GM23338 (cell line): ENCODE measurements around the gene CDC14B. TPM values are rescaled to one million over a fixed set of nuclear protein-coding genes. Genes with fewer than 3 reads are reported as not detected.
A peak's percentile ranks its signal among the peaks of the same experiment; 100 is the strongest.

Experiments
- ATAC-seq: fragments of 200-7000 bp; cut with Tn5 transposase; 3 replicates; pipeline ENCODE4 v1.9.1; 2020
- DNase-seq: peaks from one replicate; pipeline ENCODE4 v3.0.0-alpha.2; 2015; ENCODE audit warnings: low spot score
- H2AFZ ChIP-seq: fragments of 200-600 bp; sonication (generic); 2 replicates; pipeline ENCODE4 v1.8.0; 2016; ENCODE audit warnings: antibody characterized with exemption, mild to moderate bottlenecking, moderate library complexity
- H3F3A ChIP-seq: fragments of 200-600 bp; sonication (generic); replicated peaks from 2 replicates; pipeline ENCODE4 v1.8.0; 2017; ENCODE audit warnings: antibody characterized with exemption, mixed run types, low read depth
- H3K27ac ChIP-seq: fragments of 200-600 bp; sonication (generic); 2 replicates; pipeline ENCODE4 v1.6.1; 2016; ENCODE audit warnings: low read depth
- H3K27me3 ChIP-seq: fragments of 200-600 bp; sonication (generic); 2 replicates; pipeline ENCODE4 v1.8.0; 2016; ENCODE audit warnings: mild to moderate bottlenecking, mixed run types, moderate library complexity; ENCODE audit not compliant: insufficient read depth
- H3K36me3 ChIP-seq: fragments of 200-600 bp; sonication (generic); 2 replicates; pipeline ENCODE4 v1.8.0; 2016; ENCODE audit warnings: mild to moderate bottlenecking; ENCODE audit not compliant: insufficient read depth
- H3K4me1 ChIP-seq: fragments of 200-600 bp; sonication (generic); 2 replicates; pipeline ENCODE4 v1.8.0; 2016; ENCODE audit warnings: mild to moderate bottlenecking, moderate library complexity; ENCODE audit not compliant: insufficient read depth
- H3K4me2 ChIP-seq: fragments of 200-600 bp; sonication (generic); 2 replicates; pipeline ENCODE4 v1.7.1; 2017; ENCODE audit warnings: mixed run types
- H3K4me3 ChIP-seq: fragments of 200-600 bp; sonication (generic); 2 replicates; pipeline ENCODE4 v1.6.1; 2016; ENCODE audit warnings: mixed run types
- H3K79me2 ChIP-seq: fragments of 200-600 bp; sonication (generic); replicated peaks from 2 replicates; pipeline ENCODE4 v1.8.0; 2017; ENCODE audit warnings: mild to moderate bottlenecking; ENCODE audit not compliant: insufficient read depth
- H3K9me2 ChIP-seq: fragments of 200-600 bp; sonication (generic); 2 replicates; pipeline ENCODE4 v1.8.0; 2017; ENCODE audit not compliant: insufficient read depth
- H4K20me1 ChIP-seq: fragments of 200-600 bp; sonication (generic); replicated peaks from 2 replicates; pipeline ENCODE4 v1.8.0; 2017; ENCODE audit warnings: mild to moderate bottlenecking; ENCODE audit not compliant: insufficient read depth
- H3K27ac Mint-ChIP-seq: 2 replicates; pipeline ENCODE4 v1.8.0; 2020; ENCODE audit warnings: inconsistent platforms, mild to moderate bottlenecking, moderate library complexity, mixed read lengths
- H3K27me3 Mint-ChIP-seq: 3 replicates; pipeline ENCODE4 v1.8.0; 2022; ENCODE audit warnings: low read depth, mild to moderate bottlenecking, moderate library complexity, mixed read lengths, inconsistent platforms; ENCODE audit not compliant: insufficient read depth, poor library complexity
- H3K36me3 Mint-ChIP-seq: 3 replicates; pipeline ENCODE4 v1.8.0; 2021; ENCODE audit warnings: low read depth, mild to moderate bottlenecking, inconsistent platforms, moderate library complexity, mixed read lengths
- H3K4me1 Mint-ChIP-seq: 3 replicates; pipeline ENCODE4 v1.8.0; 2020; ENCODE audit warnings: mild to moderate bottlenecking, inconsistent platforms, mixed read lengths
- H3K4me3 Mint-ChIP-seq: 3 replicates; pipeline ENCODE4 v1.8.0; 2021; ENCODE audit warnings: moderate library complexity, mild to moderate bottlenecking, inconsistent platforms, mixed read lengths
- H3K9me3 Mint-ChIP-seq: 3 replicates; pipeline ENCODE4 v1.8.0; 2020; ENCODE audit warnings: moderate library complexity, mild to moderate bottlenecking, inconsistent platforms, mixed read lengths
- CTCF ChIP-seq, 2 experiments: fragments of 200-600 bp in 1 of 2; sonication (generic) in 1 of 2; conservative IDR thresholded peaks; 2 replicates each; pipeline versions ENCODE4 v1.5.1 to v1.6.1; 2016 to 2017; ENCODE audit warnings: antibody characterized with exemption in 2 of 2, low read depth in 2 of 2, mild to moderate bottlenecking in 2 of 2, moderate library complexity in 1 of 2
- EZH2phosphoT487 ChIP-seq: fragments of 200-600 bp; sonication (generic); IDR thresholded peaks from one replicate; pipeline ENCODE4 v1.8.1; 2018; ENCODE audit warnings: antibody characterized with exemption; ENCODE audit not compliant: unreplicated experiment
- JUNB ChIP-seq: IDR thresholded peaks from one replicate; pipeline ENCODE4 v1.6.1; 2016; ENCODE audit warnings: antibody characterized with exemption; ENCODE audit not compliant: unreplicated experiment
- POLR2AphosphoS5 ChIP-seq: IDR thresholded peaks from 2 replicates; pipeline ENCODE4 v1.6.1; 2016; ENCODE audit warnings: antibody characterized with exemption, low read depth
- ZNF331 ChIP-seq: fragments of 250-450 bp; sonication (Bioruptor Pico); IDR thresholded peaks from 2 replicates; pipeline ENCODE4 v1.5.0; 2020; ENCODE audit warnings: low read depth, mild to moderate bottlenecking, moderate library complexity
- polyA plus RNA-seq: library from polyadenylated mRNA; unstranded; fragments of >200 nt; fragmentation: Nextera tagmentation; extraction: Ambion mirVana; gene quantifications from 2 replicates; pipeline ENCODE4 v1.2.1, GENCODE V29; 2016
- total RNA-seq: library from RNA; depleted of rRNA; stranded (reverse); fragments of >200 nt; shearing (Covaris generic); gene quantifications from 2 replicates; pipeline ENCODE4 v1.2.3, GENCODE V29; 2014
- TF ChIP-seq, protein P1 (sequence below): fragments of 250-450 bp; sonication (Bioruptor Pico); IDR thresholded peaks from 2 replicates; pipeline ENCODE4 v1.5.0; 2020; ENCODE audit warnings: mild to moderate bottlenecking, moderate library complexity

The CDC14B gene
- total and polyA plus RNA-seq, 2 experiments from 2014 or later: 12.2 to 52.1 TPM

- TF ChIP-seq, protein P1, sequence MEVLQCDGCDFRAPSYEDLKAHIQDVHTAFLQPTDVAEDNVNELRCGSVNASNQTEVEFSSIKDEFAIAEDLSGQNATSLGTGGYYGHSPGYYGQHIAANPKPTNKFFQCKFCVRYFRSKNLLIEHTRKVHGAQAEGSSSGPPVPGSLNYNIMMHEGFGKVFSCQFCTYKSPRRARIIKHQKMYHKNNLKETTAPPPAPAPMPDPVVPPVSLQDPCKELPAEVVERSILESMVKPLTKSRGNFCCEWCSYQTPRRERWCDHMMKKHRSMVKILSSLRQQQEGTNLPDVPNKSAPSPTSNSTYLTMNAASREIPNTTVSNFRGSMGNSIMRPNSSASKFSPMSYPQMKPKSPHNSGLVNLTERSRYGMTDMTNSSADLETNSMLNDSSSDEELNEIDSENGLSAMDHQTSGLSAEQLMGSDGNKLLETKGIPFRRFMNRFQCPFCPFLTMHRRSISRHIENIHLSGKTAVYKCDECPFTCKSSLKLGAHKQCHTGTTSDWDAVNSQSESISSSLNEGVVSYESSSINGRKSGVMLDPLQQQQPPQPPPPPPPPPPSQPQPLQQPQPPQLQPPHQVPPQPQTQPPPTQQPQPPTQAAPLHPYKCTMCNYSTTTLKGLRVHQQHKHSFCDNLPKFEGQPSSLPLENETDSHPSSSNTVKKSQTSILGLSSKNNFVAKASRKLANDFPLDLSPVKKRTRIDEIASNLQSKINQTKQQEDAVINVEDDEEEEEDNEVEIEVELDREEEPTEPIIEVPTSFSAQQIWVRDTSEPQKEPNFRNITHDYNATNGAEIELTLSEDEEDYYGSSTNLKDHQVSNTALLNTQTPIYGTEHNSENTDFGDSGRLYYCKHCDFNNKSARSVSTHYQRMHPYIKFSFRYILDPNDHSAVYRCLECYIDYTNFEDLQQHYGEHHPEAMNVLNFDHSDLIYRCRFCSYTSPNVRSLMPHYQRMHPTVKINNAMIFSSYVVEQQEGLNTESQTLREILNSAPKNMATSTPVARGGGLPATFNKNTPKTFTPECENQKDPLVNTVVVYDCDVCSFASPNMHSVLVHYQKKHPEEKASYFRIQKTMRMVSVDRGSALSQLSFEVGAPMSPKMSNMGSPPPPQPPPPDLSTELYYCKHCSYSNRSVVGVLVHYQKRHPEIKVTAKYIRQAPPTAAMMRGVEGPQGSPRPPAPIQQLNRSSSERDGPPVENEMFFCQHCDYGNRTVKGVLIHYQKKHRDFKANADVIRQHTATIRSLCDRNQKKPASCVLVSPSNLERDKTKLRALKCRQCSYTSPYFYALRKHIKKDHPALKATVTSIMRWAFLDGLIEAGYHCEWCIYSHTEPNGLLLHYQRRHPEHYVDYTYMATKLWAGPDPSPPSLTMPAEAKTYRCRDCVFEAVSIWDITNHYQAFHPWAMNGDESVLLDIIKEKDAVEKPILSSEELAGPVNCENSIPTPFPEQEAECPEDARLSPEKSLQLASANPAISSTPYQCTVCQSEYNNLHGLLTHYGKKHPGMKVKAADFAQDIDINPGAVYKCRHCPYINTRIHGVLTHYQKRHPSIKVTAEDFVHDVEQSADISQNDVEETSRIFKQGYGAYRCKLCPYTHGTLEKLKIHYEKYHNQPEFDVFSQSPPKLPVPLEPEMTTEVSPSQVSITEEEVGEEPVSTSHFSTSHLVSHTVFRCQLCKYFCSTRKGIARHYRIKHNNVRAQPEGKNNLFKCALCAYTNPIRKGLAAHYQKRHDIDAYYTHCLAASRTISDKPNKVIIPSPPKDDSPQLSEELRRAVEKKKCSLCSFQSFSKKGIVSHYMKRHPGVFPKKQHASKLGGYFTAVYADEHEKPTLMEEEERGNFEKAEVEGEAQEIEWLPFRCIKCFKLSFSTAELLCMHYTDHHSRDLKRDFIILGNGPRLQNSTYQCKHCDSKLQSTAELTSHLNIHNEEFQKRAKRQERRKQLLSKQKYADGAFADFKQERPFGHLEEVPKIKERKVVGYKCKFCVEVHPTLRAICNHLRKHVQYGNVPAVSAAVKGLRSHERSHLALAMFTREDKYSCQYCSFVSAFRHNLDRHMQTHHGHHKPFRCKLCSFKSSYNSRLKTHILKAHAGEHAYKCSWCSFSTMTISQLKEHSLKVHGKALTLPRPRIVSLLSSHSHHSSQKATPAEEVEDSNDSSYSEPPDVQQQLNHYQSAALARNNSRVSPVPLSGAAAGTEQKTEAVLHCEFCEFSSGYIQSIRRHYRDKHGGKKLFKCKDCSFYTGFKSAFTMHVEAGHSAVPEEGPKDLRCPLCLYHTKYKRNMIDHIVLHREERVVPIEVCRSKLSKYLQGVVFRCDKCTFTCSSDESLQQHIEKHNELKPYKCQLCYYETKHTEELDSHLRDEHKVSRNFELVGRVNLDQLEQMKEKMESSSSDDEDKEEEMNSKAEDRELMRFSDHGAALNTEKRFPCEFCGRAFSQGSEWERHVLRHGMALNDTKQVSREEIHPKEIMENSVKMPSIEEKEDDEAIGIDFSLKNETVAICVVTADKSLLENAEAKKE (CRISPR knock-in tag): no peak
Measured at GRCh38 chr9:96500696-96501632, 118.7 kb downstream of the CDC14B start (continued).

GRCh38 chr9:96499257-96499656, 120.4 kb downstream of the CDC14B start:
- DNase-seq: no peak
- Mint-ChIP-seq H3K4me3 (no peak overlapping the region), H3K36me3 (peaks cover 9% of the 10 kb centered on the region; the same call in 2 of the 3 replicates), H3K27me3 (peaks cover 6% of the 10 kb centered on the region), H3K4me1 (peaks cover 46% of the 10 kb centered on the region), H3K9me3 (no peaks in the 10 kb centered on the region), H3K27ac (peak overlapping the region; percentile 27; the same call in 1 of the 2 replicates)
- Histone ChIP-seq H3K9me2 (no peaks in the 10 kb centered on the region), H3K4me3 (no peak overlapping the region), H3K36me3 (no peaks in the 10 kb centered on the region), H3K4me1 (peaks cover 34% of the 10 kb centered on the region), H2AFZ (no peak overlapping the region), H4K20me1 (no peaks in the 10 kb centered on the region), H3K79me2 (no peaks in the 10 kb centered on the region), H3F3A (0 out of 2 replicates have a peak, but pooled peaks cover 2% of the 10 kb centered on the region), H3K27me3 (no peaks in the 10 kb centered on the region), H3K27ac (no peak overlapping the region), H3K4me2 (no peak overlapping the region)
- no peak for ATAC-seq
- TF ChIP-seq EZH2phosphoT487: no peak
- no peak for TF ChIP-seq ZNF331
- no peak for TF ChIP-seq POLR2AphosphoS5
- TF ChIP-seq CTCF (conservative IDR thresholded peaks at IDR 0.05; ENCODE audit: low read depth in 2 of 2): no peak
- no peak for TF ChIP-seq JUNB
